SK-N-SH treated with all-trans-retinoic acid at 6 μM for 48 hours (cell line): ENCODE results near the gene RGS4.

Source experiments
- ATAC-seq: fragments of 200-7000 bp; cut with Tn5 transposase; 3 replicates; pipeline ENCODE4 v1.9.1; 2020; ENCODE audit warnings: mild to moderate bottlenecking, moderate library complexity
- ARNTL ChIP-seq: fragments of 450-650 bp; formaldehyde crosslinking; IDR thresholded peaks from 2 replicates; pipeline ENCODE4 v1.5.0; 2020; ENCODE audit warnings: low read depth, mild to moderate bottlenecking, moderate library complexity, borderline replicate concordance
- BACH2 ChIP-seq: fragments of 250-450 bp; sonication (Bioruptor Pico); IDR thresholded peaks from 2 replicates; pipeline ENCODE4 v1.9.0; 2021; ENCODE audit warnings: mild to moderate bottlenecking, borderline replicate concordance
- CSDC2 ChIP-seq: fragments of 250-450 bp; sonication (Bioruptor Pico); IDR thresholded peaks from 2 replicates; pipeline ENCODE4 v1.5.0; 2020; ENCODE audit warnings: mild to moderate bottlenecking, moderate library complexity
- ESRRG ChIP-seq: fragments of 250-450 bp; sonication (Bioruptor Pico); IDR thresholded peaks from 2 replicates; pipeline ENCODE4 v1.6.1; 2021; ENCODE audit warnings: mild to moderate bottlenecking
- GLIS3 ChIP-seq: fragments of 250-450 bp; sonication (Bioruptor Pico); IDR thresholded peaks from 2 replicates; pipeline ENCODE4 v1.5.0; 2020; ENCODE audit warnings: mild to moderate bottlenecking, moderate library complexity
- ISL1 ChIP-seq: fragments of 250-450 bp; sonication (Bioruptor Pico); IDR thresholded peaks from 2 replicates; pipeline ENCODE4 v2.1.2; 2022; ENCODE audit warnings: mild to moderate bottlenecking, moderate library complexity
- OSR1 ChIP-seq: fragments of 250-450 bp; sonication (Bioruptor Pico); IDR thresholded peaks from 2 replicates; pipeline ENCODE4 v1.8.0; 2022; ENCODE audit warnings: moderate library complexity, mild to moderate bottlenecking, inconsistent platforms
- PPARA ChIP-seq: fragments of 250-450 bp; sonication (Bioruptor Pico); IDR thresholded peaks from 2 replicates; pipeline ENCODE4 v1.5.0; 2020; ENCODE audit warnings: mild to moderate bottlenecking, borderline replicate concordance
- RARB ChIP-seq: fragments of 250-450 bp; sonication (Bioruptor Pico); IDR thresholded peaks from 2 replicates; pipeline ENCODE4 v1.8.0; 2021; ENCODE audit warnings: mild to moderate bottlenecking, moderate library complexity
- SNAI2 ChIP-seq: fragments of 250-450 bp; sonication (Bioruptor Pico); IDR thresholded peaks from 2 replicates; pipeline ENCODE4 v1.5.0; 2020; ENCODE audit warnings: mild to moderate bottlenecking, moderate library complexity
- TCF4 ChIP-seq: fragments of 250-450 bp; sonication (Bioruptor Pico); IDR thresholded peaks from 2 replicates; pipeline ENCODE4 v1.8.0; 2021; ENCODE audit warnings: mild to moderate bottlenecking, moderate library complexity, borderline replicate concordance
- TOX ChIP-seq: fragments of 250-450 bp; sonication (Bioruptor Pico); IDR thresholded peaks from 2 replicates; pipeline ENCODE4 v1.8.0; 2021; ENCODE audit warnings: mild to moderate bottlenecking, moderate library complexity, borderline replicate concordance
- TSHZ2 ChIP-seq: fragments of 250-450 bp; sonication (Bioruptor Pico); IDR thresholded peaks from 2 replicates; pipeline ENCODE4 v1.5.0; 2020; ENCODE audit warnings: mild to moderate bottlenecking, moderate library complexity
- ZC3H10 ChIP-seq: fragments of 250-450 bp; sonication (Bioruptor Pico); IDR thresholded peaks from 2 replicates; pipeline ENCODE4 v1.5.1; 2021; ENCODE audit warnings: mild to moderate bottlenecking, moderate library complexity
- ZFP3 ChIP-seq: fragments of 250-450 bp; sonication (Bioruptor Pico); IDR thresholded peaks from 2 replicates; pipeline ENCODE4 v1.5.0; 2020; ENCODE audit warnings: mild to moderate bottlenecking, moderate library complexity
- ZFP30 ChIP-seq: fragments of 450-650 bp; formaldehyde crosslinking; IDR thresholded peaks from 2 replicates; pipeline ENCODE4 v1.5.0; 2022; ENCODE audit warnings: mild to moderate bottlenecking, moderate library complexity
- ZNF565 ChIP-seq: fragments of 450-650 bp; formaldehyde crosslinking; conservative IDR thresholded peaks from 2 replicates; pipeline ENCODE4 v1.5.0; 2020; ENCODE audit warnings: low read depth, mild to moderate bottlenecking, moderate library complexity
- ZNF70 ChIP-seq: fragments of 450-650 bp; formaldehyde crosslinking; IDR thresholded peaks from 2 replicates; pipeline ENCODE4 v1.5.0; 2020; ENCODE audit warnings: mild to moderate bottlenecking, moderate library complexity
- ZNF8 ChIP-seq: fragments of 450-650 bp; formaldehyde crosslinking; IDR thresholded peaks from 2 replicates; pipeline ENCODE4 v1.5.0; 2020; ENCODE audit warnings: mild to moderate bottlenecking, moderate library complexity
- TF ChIP-seq, protein P1 (sequence below): fragments of 250-450 bp; sonication (Bioruptor Pico); IDR thresholded peaks from 2 replicates; pipeline ENCODE4 v1.8.0; 2021; ENCODE audit warnings: low read depth, mild to moderate bottlenecking, moderate library complexity, borderline replicate concordance
- TF ChIP-seq, protein P2 (sequence below): fragments of 250-450 bp; sonication (Bioruptor Pico); IDR thresholded peaks from 2 replicates; pipeline ENCODE4 v1.5.1; 2021; ENCODE audit warnings: mild to moderate bottlenecking, moderate library complexity

RGS4 gene

GRCh38 chr1:163063610-163064009 is 5.6 kb upstream of the RGS4 start:
- ATAC-seq, result no peak
- TF ChIP-seq ZNF565 (no peak), ZNF70 (CRISPR knock-in tag) (no peak), CSDC2 (CRISPR knock-in tag) (no peak), ZC3H10 (CRISPR knock-in tag) (no peak), TCF4 (CRISPR knock-in tag) (no peak), BACH2 (no peak), ZFP3 (CRISPR knock-in tag) (no peak), PPARA (CRISPR knock-in tag) (no peak), SNAI2 (CRISPR knock-in tag) (no peak), GLIS3 (no peak), TSHZ2 (CRISPR knock-in tag) (no peak), ZFP30 (CRISPR knock-in tag) (no peak), ESRRG (CRISPR knock-in tag) (no peak), OSR1 (CRISPR knock-in tag) (no peak), ZNF8 (CRISPR knock-in tag) (no peak)

- TF ChIP-seq ZNF8 (CRISPR knock-in tag), result no peak
- no peak for TF ChIP-seq OSR1 (CRISPR knock-in tag)
- TF ChIP-seq, protein P1, sequence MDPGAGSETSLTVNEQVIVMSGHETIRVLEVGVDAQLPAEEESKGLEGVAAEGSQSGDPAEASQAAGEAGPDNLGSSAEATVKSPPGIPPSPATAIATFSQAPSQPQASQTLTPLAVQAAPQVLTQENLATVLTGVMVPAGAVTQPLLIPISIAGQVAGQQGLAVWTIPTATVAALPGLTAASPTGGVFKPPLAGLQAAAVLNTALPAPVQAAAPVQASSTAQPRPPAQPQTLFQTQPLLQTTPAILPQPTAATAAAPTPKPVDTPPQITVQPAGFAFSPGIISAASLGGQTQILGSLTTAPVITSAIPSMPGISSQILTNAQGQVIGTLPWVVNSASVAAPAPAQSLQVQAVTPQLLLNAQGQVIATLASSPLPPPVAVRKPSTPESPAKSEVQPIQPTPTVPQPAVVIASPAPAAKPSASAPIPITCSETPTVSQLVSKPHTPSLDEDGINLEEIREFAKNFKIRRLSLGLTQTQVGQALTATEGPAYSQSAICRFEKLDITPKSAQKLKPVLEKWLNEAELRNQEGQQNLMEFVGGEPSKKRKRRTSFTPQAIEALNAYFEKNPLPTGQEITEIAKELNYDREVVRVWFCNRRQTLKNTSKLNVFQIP (CRISPR knock-in tag), result no peak
- TF ChIP-seq CSDC2 (CRISPR knock-in tag), result no peak
- TF ChIP-seq ZFP3 (CRISPR knock-in tag), result no peak
- no peak for TF ChIP-seq SNAI2 (CRISPR knock-in tag)
- TF ChIP-seq ISL1 (CRISPR knock-in tag), result no peak
- no peak for TF ChIP-seq TOX
- no peak for TF ChIP-seq PPARA (CRISPR knock-in tag)
- TF ChIP-seq, protein P2, sequence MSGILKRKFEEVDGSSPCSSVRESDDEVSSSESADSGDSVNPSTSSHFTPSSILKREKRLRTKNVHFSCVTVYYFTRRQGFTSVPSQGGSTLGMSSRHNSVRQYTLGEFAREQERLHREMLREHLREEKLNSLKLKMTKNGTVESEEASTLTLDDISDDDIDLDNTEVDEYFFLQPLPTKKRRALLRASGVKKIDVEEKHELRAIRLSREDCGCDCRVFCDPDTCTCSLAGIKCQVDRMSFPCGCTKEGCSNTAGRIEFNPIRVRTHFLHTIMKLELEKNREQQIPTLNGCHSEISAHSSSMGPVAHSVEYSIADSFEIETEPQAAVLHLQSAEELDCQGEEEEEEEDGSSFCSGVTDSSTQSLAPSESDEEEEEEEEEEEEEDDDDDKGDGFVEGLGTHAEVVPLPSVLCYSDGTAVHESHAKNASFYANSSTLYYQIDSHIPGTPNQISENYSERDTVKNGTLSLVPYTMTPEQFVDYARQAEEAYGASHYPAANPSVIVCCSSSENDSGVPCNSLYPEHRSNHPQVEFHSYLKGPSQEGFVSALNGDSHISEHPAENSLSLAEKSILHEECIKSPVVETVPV (CRISPR knock-in tag), result no peak
- no peak for TF ChIP-seq ARNTL
- no peak for TF ChIP-seq RARB (CRISPR knock-in tag)
- ATAC-seq, result no peak
Observed at GRCh38 chr1:163066168-163066567, 3.0 kb upstream of the RGS4 start.

GRCh38 chr1:163066686-163067085 is 2.5 kb upstream of the RGS4 start:
- ATAC-seq, result no peak
- TF ChIP-seq ZNF70 (CRISPR knock-in tag), result no peak
- TF ChIP-seq, protein P1 (CRISPR knock-in tag), result no peak
- TF ChIP-seq ZC3H10 (CRISPR knock-in tag), result no peak
- no peak for TF ChIP-seq TSHZ2 (CRISPR knock-in tag)
